HepG2 (cell line): Measurements from ENCODE around the gene TMEM14C. TPM values are rescaled to one million over a fixed set of nuclear protein-coding genes. Genes with fewer than 3 reads are reported as not detected.

ENCODE experiments used
- BHLHE40 ChIP-seq: IDR thresholded peaks from 2 replicates; pipeline ENCODE4 v1.6.1; 2011; ENCODE audit warnings: low read length, improper control_type of control experiment
- DNMT3B ChIP-seq: conservative IDR thresholded peaks from 2 replicates; pipeline ENCODE4 v1.6.1; 2016; ENCODE audit warnings: missing biosample characterization, control low read depth
- DR1 ChIP-seq: sonication (generic); formaldehyde crosslinking; IDR thresholded peaks from 2 replicates; pipeline ENCODE4 v1.8.0; 2021; ENCODE audit warnings: mild to moderate bottlenecking, missing genetic modification reagents, inconsistent platforms
- HDAC1 ChIP-seq: sonication (generic); formaldehyde crosslinking; IDR thresholded peaks from 2 replicates; pipeline ENCODE4 v1.5.1; 2020; ENCODE audit warnings: mild to moderate bottlenecking, missing genetic modification reagents
- HOXD1 ChIP-seq: sonication (generic); formaldehyde crosslinking; IDR thresholded peaks from 2 replicates; pipeline ENCODE4 v1.5.0; 2020; ENCODE audit warnings: missing genetic modification reagents
- KDM1A ChIP-seq: IDR thresholded peaks from 2 replicates; pipeline ENCODE4 v1.6.1; 2016; ENCODE audit warnings: missing compliant biosample characterization
- KDM2A ChIP-seq: sonication (generic); formaldehyde crosslinking; IDR thresholded peaks from 2 replicates; pipeline ENCODE4 v1.4.0; 2020; ENCODE audit warnings: low read depth, missing genetic modification reagents, borderline replicate concordance
- LCORL ChIP-seq, 2 experiments: fragments of 450-650 bp in 1 of 2; sonication (generic) in 1 of 2; formaldehyde crosslinking in 1 of 2; IDR thresholded peaks; 2 replicates each; pipeline versions ENCODE4 v1.5.0 to v1.6.1; 2017 to 2020; ENCODE audit warnings: antibody characterized with exemption in 1 of 2, missing genetic modification reagents in 1 of 2
- MAZ ChIP-seq, 2 experiments: sonication (generic) in 1 of 2; formaldehyde crosslinking in 1 of 2; IDR thresholded peaks; 2 replicates each; pipeline versions ENCODE4 v1.5.0 to v1.6.1; 2012 to 2020; ENCODE audit warnings: low read depth in 2 of 2, mild to moderate bottlenecking in 2 of 2, borderline replicate concordance in 1 of 2, improper control_type of control experiment in 1 of 2, low read length in 1 of 2, missing genetic modification reagents in 1 of 2, moderate library complexity in 1 of 2
- MED13 ChIP-seq: sonication (generic); formaldehyde crosslinking; IDR thresholded peaks from 2 replicates; pipeline ENCODE4 v1.5.0; 2020; ENCODE audit warnings: missing genetic modification reagents
- MXI1 ChIP-seq: IDR thresholded peaks from 3 replicates; pipeline ENCODE4 v1.6.1; 2012; ENCODE audit warnings: low read depth, low read length, inconsistent platforms, borderline replicate concordance
- NFE2L2 ChIP-seq: fragments of 150-350 bp; IDR thresholded peaks from 2 replicates; pipeline ENCODE4 v1.6.1; 2014; ENCODE audit warnings: low read length
- NONO ChIP-seq, 2 experiments: fragments of 450-650 bp in 1 of 2; sonication (generic) in 1 of 2; formaldehyde crosslinking in 1 of 2; IDR thresholded peaks in 1 of 2; conservative IDR thresholded peaks in 1 of 2; 2 replicates each; pipeline versions ENCODE4 v1.6.1 to v1.8.0; 2017 to 2022; ENCODE audit warnings: mild to moderate bottlenecking in 1 of 2, missing genetic modification reagents in 1 of 2, moderate library complexity in 1 of 2
- PHF8 ChIP-seq: sonication (generic); formaldehyde crosslinking; IDR thresholded peaks from 2 replicates; pipeline ENCODE4 v1.5.0; 2020; ENCODE audit warnings: missing genetic modification reagents
- POGK ChIP-seq: sonication (generic); formaldehyde crosslinking; conservative IDR thresholded peaks from 2 replicates; pipeline ENCODE4 v1.8.0; 2022; ENCODE audit warnings: mild to moderate bottlenecking, moderate library complexity, missing genetic modification reagents
- RBAK ChIP-seq: sonication (generic); formaldehyde crosslinking; IDR thresholded peaks from 2 replicates; pipeline ENCODE4 v1.5.1; 2020; ENCODE audit warnings: mild to moderate bottlenecking, missing genetic modification reagents
- STAT6 ChIP-seq: sonication (generic); formaldehyde crosslinking; IDR thresholded peaks from 2 replicates; pipeline ENCODE4 v1.4.0; 2020; ENCODE audit warnings: missing genetic modification reagents, mild to moderate bottlenecking, borderline replicate concordance
- TP53 ChIP-seq: sonication (generic); formaldehyde crosslinking; conservative IDR thresholded peaks from 2 replicates; pipeline ENCODE4 v1.4.0; 2020; ENCODE audit warnings: missing genetic modification reagents
- ZBTB34 ChIP-seq: sonication (generic); formaldehyde crosslinking; IDR thresholded peaks from 2 replicates; pipeline ENCODE4 v1.8.0; 2022; ENCODE audit warnings: mild to moderate bottlenecking, missing genetic modification reagents
- ZNF101 ChIP-seq: sonication (generic); formaldehyde crosslinking; IDR thresholded peaks from 2 replicates; pipeline ENCODE4 v1.4.0; 2020; ENCODE audit warnings: mild to moderate bottlenecking, low read depth, missing genetic modification reagents, borderline replicate concordance
- ZNF234 ChIP-seq: sonication (generic); formaldehyde crosslinking; conservative IDR thresholded peaks from 2 replicates; pipeline ENCODE4 v1.5.1; 2020; ENCODE audit warnings: mild to moderate bottlenecking, missing genetic modification reagents
- ZNF34 ChIP-seq: sonication (generic); formaldehyde crosslinking; IDR thresholded peaks from 2 replicates; pipeline ENCODE4 v1.4.0; 2020; ENCODE audit warnings: mild to moderate bottlenecking, missing genetic modification reagents, borderline replicate concordance
- ZNF672 ChIP-seq: sonication (generic); formaldehyde crosslinking; IDR thresholded peaks from 2 replicates; pipeline ENCODE4 v1.8.1; 2022; ENCODE audit warnings: missing genetic modification reagents
- ZNF850 ChIP-seq: sonication (generic); formaldehyde crosslinking; conservative IDR thresholded peaks from 2 replicates; pipeline ENCODE4 v1.9.0; 2021; ENCODE audit warnings: mild to moderate bottlenecking, missing genetic modification reagents
- polyA plus RNA-seq, 8 experiments: library from polyadenylated mRNA; depleted of rRNA in 3 of 8; stranded (reverse) in 7 of 8; unstranded in 1 of 8; fragments of >200 nt; fragmentation: Illumina TruSeq in 4 of 8; extraction: Trizol in 4 of 8; gene quantifications; 2 replicates each; pipeline versions ENCODE4 v1.2.1 to v1.2.3, GENCODE V29; 2011 to 2016; ENCODE audit warnings: low read depth in 4 of 8, missing spikeins in 1 of 8, mixed read lengths in 1 of 8; ENCODE audit not compliant: insufficient read depth in 1 of 8
- total RNA-seq, 5 experiments: library from RNA; depleted of rRNA; stranded (reverse); fragments of >200 nt; fragmentation: Illumina TruSeq; extraction: Trizol; gene quantifications; 2 replicates each; pipeline ENCODE4 v1.2.3, GENCODE V29; 2016; ENCODE audit warnings: low read depth in 1 of 5

The TMEM14C gene
- total and polyA plus RNA-seq, 2 of the 13 experiments (the other 11 are each of a cell fraction or from before 2014, with no cell fraction given), result 184 TPM

GRCh38 chr6:10694302-10695085, 28.4 kb upstream of the TMEM14C start, which contains the start of the genes C6orf52 and PAK1IP1 (continued):
- TF ChIP-seq NONO (IDR thresholded peaks at IDR 0.05) (no peak), NONO (CRISPR knock-in tag; conservative IDR thresholded peaks at IDR 0.05) (peak; percentile 62; the same call in 1 of the 2 replicates), KDM2A (CRISPR knock-in tag) (peak; percentile 61), ZNF234 (CRISPR knock-in tag) (no peak), ZNF850 (CRISPR knock-in tag) (no peak), TP53 (CRISPR knock-in tag) (no peak; the same call in none of the 2 replicates), ZBTB34 (peak; percentile 75; the same call in 1 of the 2 replicates), KDM1A (CRISPR knock-in tag) (no peak), MXI1 (peak; percentile 98), MAZ (IDR thresholded peaks at IDR 0.05; ENCODE audit: borderline replicate concordance, low read depth, low read length) (peak; percentile 53; the same call in 1 of the 2 replicates), MAZ (CRISPR knock-in tag; IDR thresholded peaks at IDR 0.05; ENCODE audit: low read depth) (peak; percentile 50; the same call in 1 of the 2 replicates), ZNF101 (CRISPR knock-in tag) (no peak), MED13 (CRISPR knock-in tag) (no peak), LCORL (IDR thresholded peaks at IDR 0.05) (peak; percentile 79; the same call in 1 of the 2 replicates), LCORL (CRISPR knock-in tag; IDR thresholded peaks at IDR 0.05) (no peak), NFE2L2 (no peak), BHLHE40 (peak; percentile 99), HOXD1 (CRISPR knock-in tag) (peak; percentile 57; the same call in 1 of the 2 replicates), DR1 (CRISPR knock-in tag) (peak; percentile 89), HDAC1 (CRISPR knock-in tag) (peak; percentile 98), STAT6 (CRISPR knock-in tag) (peak; percentile 95; the same call in 1 of the 2 replicates), PHF8 (CRISPR knock-in tag) (peak; percentile 91), ZNF672 (CRISPR knock-in tag) (no peak), POGK (CRISPR knock-in tag) (no peak), DNMT3B (peak; percentile 54; the same call in 1 of the 2 replicates), RBAK (CRISPR knock-in tag) (no peak), ZNF34 (CRISPR knock-in tag) (no peak)
